DOHH2 (cell line): Measurements from ENCODE around the gene ATXN7.

ENCODE experiments used
- CTCF ChIP-seq: fragments of 200-600 bp; sonication (generic); IDR thresholded peaks from one replicate; pipeline ENCODE4 v1.5.1; 2014; ENCODE audit warnings: antibody characterized with exemption, mild to moderate bottlenecking, low read depth, low read length; ENCODE audit not compliant: poor library complexity, severe bottlenecking
- EZH2phosphoT487 ChIP-seq: fragments of 200-600 bp; sonication (generic); IDR thresholded peaks from 2 replicates; pipeline ENCODE4 v1.6.1; 2017; ENCODE audit warnings: borderline replicate concordance, mild to moderate bottlenecking, antibody characterized with exemption, low read length, moderate library complexity, mixed read lengths

GRCh38 chr3:63877737-63878393 lies 14.2 kb downstream of the ATXN7 start:
- TF ChIP-seq CTCF = no peak
- TF ChIP-seq EZH2phosphoT487 = no peak
